HEK293 (cell line): ENCODE measurements around the gene IL2RA.

Experiments
- ZNF624 ChIP-seq: fragments of 450-650 bp; formaldehyde crosslinking; IDR thresholded peaks from 2 replicates; pipeline ENCODE4 v1.5.1; 2017; ENCODE audit warnings: missing biosample characterization, missing genetic modification characterization
- ZNF768 ChIP-seq: fragments of 450-650 bp; formaldehyde crosslinking; IDR thresholded peaks from 2 replicates; pipeline ENCODE4 v1.5.1; 2018; ENCODE audit warnings: missing biosample characterization, mild to moderate bottlenecking, missing genetic modification characterization

- TF ChIP-seq ZNF768 (tag by site-specific recombination) (no peak), ZNF624 (no peak)
Observed at GRCh38 chr10:6077071-6077675, 15.0 kb upstream of the IL2RA start.
